HCT116 (cell line): ENCODE measurements around the gene PPRC1. TPM values are rescaled to one million over a fixed set of nuclear protein-coding genes. Genes with fewer than 3 reads are reported as not detected.
"Not testable (repeated sequence)": the region's sequence is repeated elsewhere in the genome, so short reads cannot be mapped to it uniquely, and the experiment has no call there.

Experiments
- ATAC-seq: fragments of 200-7000 bp; cut with Tn5 transposase; 2 replicates; pipeline ENCODE4 v1.9.1; 2020; ENCODE audit warnings: mild to moderate bottlenecking, moderate library complexity
- BruUV-seq: library from RNA; stranded (reverse); fragments of 400-500 nt; replicated peaks from 2 replicates; lab custom pipeline; 2021; lab: Mats Ljungman, UMichigan
- CTCF ChIA-PET: fragments of 300-600 bp; sonication (Branson Sonifier 250); formaldehyde crosslinking; loops from one replicate; lab custom pipeline; 2021; ENCODE audit warnings: antibody characterized with exemption; lab: Charles Lee
- POLR2A ChIA-PET: fragments of 300-600, 350-600 bp; sonication (Branson Sonifier 250); formaldehyde crosslinking; loops from one replicate; lab custom pipeline; 2021; ENCODE audit warnings: antibody characterized with exemption; lab: Charles Lee
- RAD21 ChIA-PET, 2 experiments: fragments of 300-600 bp; sonication (Branson Sonifier 250); formaldehyde crosslinking; loops; one replicate each; lab custom pipeline; 2023; ENCODE audit warnings: low total read pairs in 2 of 2; ENCODE audit not compliant: uncharacterized antibody in 2 of 2, unreplicated experiment in 2 of 2, low non-redundant PET in 1 of 2; lab: Charles Lee
- DNase-seq: peaks from one replicate; pipeline ENCODE4 v3.0.0-alpha.2; 2010; ENCODE audit warnings: low read depth, low spot score
- H2AFZ ChIP-seq: fragments of 200-600 bp; shearing (Covaris generic), sonication (generic); 2 replicates; pipeline ENCODE4 v1.6.1; 2017; ENCODE audit warnings: low read depth, mixed run types, mixed read lengths, antibody characterized with exemption, low read length; ENCODE audit not compliant: poor library complexity, severe bottlenecking
- H3K27ac ChIP-seq: 2 replicates; pipeline ENCODE4 v1.5.1; 2012; ENCODE audit warnings: low read depth, low read length
- H3K27me3 ChIP-seq: fragments of 200-600 bp; sonication (generic); 2 replicates; pipeline ENCODE4 v1.6.1; 2016; ENCODE audit warnings: mixed run types, low read length, mixed read lengths; ENCODE audit not compliant: insufficient read depth
- H3K36me3 ChIP-seq, 2 experiments: fragments of 200-500 bp in 1 of 2; fragments of 200-600 bp in 1 of 2; sonication (Bioruptor generic) in 1 of 2; sonication (generic) in 1 of 2; 2 replicates each; pipeline versions ENCODE4 v1.5.1 to v1.6.1; 2014 to 2016; ENCODE audit warnings: low read length in 2 of 2, inconsistent platforms in 1 of 2, mixed read lengths in 1 of 2, mixed run types in 1 of 2; ENCODE audit not compliant: insufficient read depth in 2 of 2, control insufficient read depth in 1 of 2
- H3K4me1 ChIP-seq, 2 experiments: fragments of 200-600 bp in 1 of 2; sonication (generic) in 1 of 2; 2 replicates each; pipeline versions ENCODE4 v1.5.1 to v1.6.1; 2012 to 2017; ENCODE audit warnings: low read length in 2 of 2, inconsistent platforms in 1 of 2, mild to moderate bottlenecking in 1 of 2, mixed read lengths in 1 of 2, mixed run types in 1 of 2, moderate library complexity in 1 of 2; ENCODE audit not compliant: insufficient read depth in 2 of 2, control insufficient read depth in 1 of 2
- H3K4me2 ChIP-seq: fragments of 200-600 bp; sonication (generic); 2 replicates; pipeline ENCODE4 v1.6.1; 2017; ENCODE audit warnings: mixed run types, low read length, mixed read lengths
- H3K4me3 ChIP-seq, 2 experiments: fragments of 200-600 bp in 1 of 2; sonication (generic) in 1 of 2; replicated peaks in 1 of 2; 2 replicates each; pipeline ENCODE4 v1.5.1; 2011 to 2016; ENCODE audit warnings: low read length in 2 of 2, control low read depth in 1 of 2, low read depth in 1 of 2, mild to moderate bottlenecking in 1 of 2, mixed read lengths in 1 of 2, mixed run types in 1 of 2
- H3K79me2 ChIP-seq: fragments of 200-600 bp; sonication (generic); 2 replicates; pipeline ENCODE4 v1.6.1; 2017; ENCODE audit warnings: mild to moderate bottlenecking, mixed run types, low read length, moderate library complexity, mixed read lengths; ENCODE audit not compliant: insufficient read depth
- H3K9ac ChIP-seq: fragments of 200-600 bp; sonication (generic); 2 replicates; pipeline ENCODE4 v1.6.1; 2016; ENCODE audit warnings: low read length, mixed read lengths
- H3K9me2 ChIP-seq: fragments of 200-600 bp; sonication (generic), shearing (Covaris generic); 2 replicates; pipeline ENCODE4 v1.6.1; 2017; ENCODE audit warnings: mixed run types, mild to moderate bottlenecking, moderate library complexity; ENCODE audit not compliant: insufficient read depth
- H3K9me3 ChIP-seq, 2 experiments: fragments of 200-500 bp in 1 of 2; fragments of 200-600 bp in 1 of 2; sonication (Bioruptor generic) in 1 of 2; sonication (generic) in 1 of 2; 2 replicates each; pipeline ENCODE4 v1.6.1; 2014 to 2017; ENCODE audit warnings: low read length in 2 of 2, mixed read lengths in 2 of 2, inconsistent platforms in 1 of 2, low read depth in 1 of 2, mild to moderate bottlenecking in 1 of 2, mixed run types in 1 of 2, moderate library complexity in 1 of 2; ENCODE audit not compliant: control insufficient read depth in 1 of 2, insufficient read depth in 1 of 2
- H4K20me1 ChIP-seq: fragments of 200-600 bp; sonication (generic), shearing (Covaris generic); 2 replicates; pipeline ENCODE4 v1.6.1; 2017; ENCODE audit warnings: mixed run types, mild to moderate bottlenecking, moderate library complexity; ENCODE audit not compliant: insufficient read depth
- ELF1 ChIP-seq: IDR thresholded peaks from 2 replicates; pipeline ENCODE4 v1.6.1; 2012; ENCODE audit warnings: low read depth, borderline replicate concordance
- EZH2 ChIP-seq: fragments of 200-600 bp; sonication (generic); IDR thresholded peaks from 2 replicates; pipeline ENCODE4 v1.6.1; 2017; ENCODE audit warnings: antibody characterized with exemption, mixed run types
- EZH2phosphoT487 ChIP-seq: fragments of 200-600 bp; IDR thresholded peaks from 2 replicates; pipeline ENCODE4 v1.6.1; 2018; ENCODE audit warnings: antibody characterized with exemption, borderline replicate concordance
- FOSL1 ChIP-seq: IDR thresholded peaks from 2 replicates; pipeline ENCODE4 v1.6.1; 2012; ENCODE audit warnings: low read depth
- JUND ChIP-seq: IDR thresholded peaks from 2 replicates; pipeline ENCODE4 v1.6.1; 2012
- POLR2AphosphoS5 ChIP-seq: IDR thresholded peaks from 2 replicates; pipeline ENCODE4 v1.6.1; 2011; ENCODE audit warnings: mild to moderate bottlenecking, low read depth, low read length, moderate library complexity
- RAD21 ChIP-seq: IDR thresholded peaks from 2 replicates; pipeline ENCODE4 v1.6.1; 2012; ENCODE audit warnings: low read depth, mild to moderate bottlenecking
- SP1 ChIP-seq: IDR thresholded peaks from 2 replicates; pipeline ENCODE4 v1.6.1; 2012; ENCODE audit warnings: low read depth
- ZFX ChIP-seq: fragments of 450-650 bp; IDR thresholded peaks from 2 replicates; pipeline ENCODE4 v1.6.1; 2017
- intact Hi-C: fragments of 100-400 bp; cut with micrococcal nuclease; formaldehyde crosslinking; loops from 2 replicates; pipeline ENCODE4 v1.10.0; 2022
- total RNA-seq: library from RNA; stranded (reverse); gene quantifications from one replicate; pipeline ENCODE4 v1.2.1, GENCODE V29; 2021; ENCODE audit not compliant: unreplicated experiment
- TF ChIP-seq, protein P1 (sequence below): IDR thresholded peaks from 2 replicates; pipeline ENCODE4 v1.6.1; 2012

PPRC1 gene
- total RNA-seq, 1 experiment from 2014 or later: 93.0 TPM

- H3K27ac ChIP-seq: no peak overlapping the region
- H3K9me2 ChIP-seq: no peaks in the 10 kb centered on the region
- RAD21 ChIA-PET: no interaction called here
- DNase-seq (no peak), ATAC-seq (peak; percentile 6; the same call in 1 of the 2 replicates)
- peaks cover 0 to 5% of the 10 kb centered on the region in 2 experiments; a peak in 1 of 4 replicates for H3K36me3 ChIP-seq
- H3K79me2 ChIP-seq: no peaks in the 10 kb centered on the region
- no peaks in the 10 kb centered on the region for H3K27me3 ChIP-seq
- POLR2A ChIA-PET: no interaction called here
- intact Hi-C loops: no loop called here
- H3K4me2 ChIP-seq: no peak overlapping the region
- H3K9me3 ChIP-seq: peaks cover 25 to 37% of the 10 kb centered on the region in 2 experiments; a peak in 3 of 4 replicates
- no TSS peak for BruUV-seq
- CTCF ChIA-PET: interaction anchor here (1.3 kb wide), 1 partner anchor 19 kb away, joined by 5 read pairs; no protein-coding TSS in a partner anchor
- no peaks in the 10 kb centered on the region for H3K4me1 ChIP-seq
- no peak overlapping the region for H3K4me3 ChIP-seq
- H4K20me1 ChIP-seq: no peaks in the 10 kb centered on the region
- no peak overlapping the region for H3K9ac ChIP-seq
- H2AFZ ChIP-seq: no peak overlapping the region
- TF ChIP-seq JUND (no peak), POLR2AphosphoS5 (no peak), ELF1 (no peak), EZH2 (no peak), ZFX (no peak), FOSL1 (no peak), SP1 (no peak), RAD21 (no peak), EZH2phosphoT487 (no peak)
- TF ChIP-seq, protein P1, sequence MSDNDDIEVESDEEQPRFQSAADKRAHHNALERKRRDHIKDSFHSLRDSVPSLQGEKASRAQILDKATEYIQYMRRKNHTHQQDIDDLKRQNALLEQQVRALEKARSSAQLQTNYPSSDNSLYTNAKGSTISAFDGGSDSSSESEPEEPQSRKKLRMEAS: no peak
Observed at GRCh38 chr10:102188298-102188940, 55.6 kb downstream of the PPRC1 start.

- CTCF ChIA-PET: interaction anchor here (1.3 kb wide), 1 partner anchor 20 kb away, joined by 5 read pairs; no protein-coding TSS in a partner anchor
- not testable (repeated sequence) for DNase-seq
Observed at GRCh38 chr10:102188941-102189898, 56.4 kb downstream of the PPRC1 start.

More at GRCh38 chr10:102188941-102189898, 56.4 kb downstream of the PPRC1 start:
- H3K27ac ChIP-seq, H3K9ac ChIP-seq, H2AFZ ChIP-seq, H3K9me2 ChIP-seq, H3K36me3 ChIP-seq, H3K27me3 ChIP-seq, H3K4me3 ChIP-seq, H4K20me1 ChIP-seq, ATAC-seq, H3K4me1 ChIP-seq, H3K79me2 ChIP-seq, BruUV-seq, RAD21 ChIA-PET, H3K4me2 ChIP-seq, intact Hi-C loops: not testable (repeated sequence)
- H3K9me3 ChIP-seq: peaks cover 25 to 37% of the 10 kb centered on the region in 2 experiments; a peak in 3 of 4 replicates
- POLR2A ChIA-PET: interaction anchor here (0.7 kb wide), 1 partner anchor 12 kb away, joined by 3 read pairs; no protein-coding TSS in a partner anchor
